ENCODE measurements around the gene CHEK2. TPM values are rescaled to one million over a fixed set of nuclear protein-coding genes. Genes with fewer than 3 reads are reported as not detected.

Gene CHEK2
- total RNA-seq, 4 donors from 2014 or later: 2.6 to 14.4 (median 5.8) TPM

- TF ChIP-seq CTCF (IDR thresholded peaks at IDR 0.05; ENCODE audit: low read depth): no peak
These were observed 5.1 kb downstream of the CHEK2 start for GRCh38 chr22:28736301-28737155.

GRCh38 chr22:28734393-28734792 is 7.2 kb downstream of the CHEK2 start:
- TF ChIP-seq CTCF (IDR thresholded peaks at IDR 0.05; ENCODE audit: low read depth): no peak

- no peak for TF ChIP-seq CTCF (IDR thresholded peaks at IDR 0.05; ENCODE audit: low read depth)
These were observed 11.4 kb downstream of the CHEK2 start for GRCh38 chr22:28730179-28730578.

- TF ChIP-seq CTCF (IDR thresholded peaks at IDR 0.05; ENCODE audit: low read depth): no peak
These were observed 12.9 kb downstream of the CHEK2 start for GRCh38 chr22:28728621-28729313.

GRCh38 chr22:28728002-28728401 is 13.6 kb downstream of the CHEK2 start:
- no peak for TF ChIP-seq CTCF (IDR thresholded peaks at IDR 0.05; ENCODE audit: low read depth)

GRCh38 chr22:28718044-28718443 is 23.6 kb downstream of the CHEK2 start:
- TF ChIP-seq CTCF (IDR thresholded peaks at IDR 0.05; ENCODE audit: low read depth): no peak

GRCh38 chr22:28716686-28717085 is 24.9 kb downstream of the CHEK2 start:
- no peak for TF ChIP-seq CTCF (IDR thresholded peaks at IDR 0.05; ENCODE audit: low read depth)
